ENCODE results near the gene CD300LG. TPM values are rescaled to one million over a fixed set of nuclear protein-coding genes. Genes with fewer than 3 reads are reported as not detected.
"Not testable (repeated sequence)": the region's sequence is repeated elsewhere in the genome, so short reads cannot be mapped to it uniquely, and the experiment has no call there.

CD300LG gene
- total RNA-seq, 4 donors from 2014 or later: 35.2 to 382 (median 96.5) TPM

DNA sequence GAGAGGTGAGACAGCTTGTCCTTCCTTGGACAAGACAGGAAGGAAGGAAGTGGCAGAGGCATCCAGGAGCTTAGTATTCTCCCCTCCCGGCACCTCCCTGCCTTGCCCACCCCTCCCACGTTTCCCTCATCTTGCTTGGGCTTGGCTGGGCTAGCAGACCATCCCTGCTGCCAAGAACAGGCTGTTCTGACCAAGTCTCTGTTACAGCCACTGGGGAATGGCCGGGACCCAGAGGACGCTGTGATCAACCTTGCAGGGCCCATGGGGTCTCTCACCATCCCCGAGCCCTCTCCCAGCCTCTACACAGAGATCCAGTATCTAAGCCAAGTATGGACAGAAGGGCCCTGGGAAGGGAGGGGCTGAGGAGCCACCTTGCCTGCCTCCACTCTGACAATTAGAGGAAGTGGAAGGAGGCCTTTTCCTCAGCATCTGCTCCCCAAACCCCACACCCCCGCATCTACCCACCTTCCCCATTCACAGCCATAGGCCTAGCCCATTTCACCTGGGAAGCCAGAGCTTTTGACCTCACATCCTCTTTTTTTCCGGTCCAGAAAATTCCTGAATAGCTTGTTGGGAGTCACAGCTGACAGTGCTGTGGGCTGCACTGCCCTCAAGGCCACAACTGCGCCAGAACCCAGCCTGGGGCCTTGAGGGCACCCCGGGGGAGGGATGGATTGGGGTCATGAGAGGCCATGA is 14.1 kb downstream of the CD300LG start:
- no peak for DNase-seq (ENCODE audit: low spot score)
- TF ChIP-seq, protein P1, sequence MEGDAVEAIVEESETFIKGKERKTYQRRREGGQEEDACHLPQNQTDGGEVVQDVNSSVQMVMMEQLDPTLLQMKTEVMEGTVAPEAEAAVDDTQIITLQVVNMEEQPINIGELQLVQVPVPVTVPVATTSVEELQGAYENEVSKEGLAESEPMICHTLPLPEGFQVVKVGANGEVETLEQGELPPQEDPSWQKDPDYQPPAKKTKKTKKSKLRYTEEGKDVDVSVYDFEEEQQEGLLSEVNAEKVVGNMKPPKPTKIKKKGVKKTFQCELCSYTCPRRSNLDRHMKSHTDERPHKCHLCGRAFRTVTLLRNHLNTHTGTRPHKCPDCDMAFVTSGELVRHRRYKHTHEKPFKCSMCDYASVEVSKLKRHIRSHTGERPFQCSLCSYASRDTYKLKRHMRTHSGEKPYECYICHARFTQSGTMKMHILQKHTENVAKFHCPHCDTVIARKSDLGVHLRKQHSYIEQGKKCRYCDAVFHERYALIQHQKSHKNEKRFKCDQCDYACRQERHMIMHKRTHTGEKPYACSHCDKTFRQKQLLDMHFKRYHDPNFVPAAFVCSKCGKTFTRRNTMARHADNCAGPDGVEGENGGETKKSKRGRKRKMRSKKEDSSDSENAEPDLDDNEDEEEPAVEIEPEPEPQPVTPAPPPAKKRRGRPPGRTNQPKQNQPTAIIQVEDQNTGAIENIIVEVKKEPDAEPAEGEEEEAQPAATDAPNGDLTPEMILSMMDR (IDR thresholded peaks at IDR 0.05): no peak
- ATAC-seq (ENCODE audit: low FRiP score): no peak

DNA sequence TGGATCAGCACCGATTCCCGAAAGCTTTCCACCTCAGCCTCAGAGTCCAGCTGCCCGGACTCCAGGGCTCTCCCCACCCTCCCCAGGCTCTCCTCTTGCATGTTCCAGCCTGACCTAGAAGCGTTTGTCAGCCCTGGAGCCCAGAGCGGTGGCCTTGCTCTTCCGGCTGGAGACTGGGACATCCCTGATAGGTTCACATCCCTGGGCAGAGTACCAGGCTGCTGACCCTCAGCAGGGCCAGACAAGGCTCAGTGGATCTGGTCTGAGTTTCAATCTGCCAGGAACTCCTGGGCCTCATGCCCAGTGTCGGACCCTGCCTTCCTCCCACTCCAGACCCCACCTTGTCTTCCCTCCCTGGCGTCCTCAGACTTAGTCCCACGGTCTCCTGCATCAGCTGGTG is 15.0 kb downstream of the CD300LG start:
- DNase-seq (ENCODE audit: low spot score) (no peak), ATAC-seq (ENCODE audit: low FRiP score) (no peak)
- TF ChIP-seq, protein P1 (IDR thresholded peaks at IDR 0.05): no peak

- DNase-seq (ENCODE audit: low spot score): no peak
- ATAC-seq (ENCODE audit: low FRiP score): no peak
- TF ChIP-seq, protein P1 (IDR thresholded peaks at IDR 0.05): no peak
These were observed 17.4 kb downstream of the CD300LG start for GRCh38 chr17:43864161-43864984.

GRCh38 chr17:43868226-43868994 is 21.4 kb downstream of the CD300LG start:
- ATAC-seq (ENCODE audit: low FRiP score) (no peak), DNase-seq (ENCODE audit: low spot score) (no peak)
- TF ChIP-seq, protein P1 (IDR thresholded peaks at IDR 0.05): no peak

DNA sequence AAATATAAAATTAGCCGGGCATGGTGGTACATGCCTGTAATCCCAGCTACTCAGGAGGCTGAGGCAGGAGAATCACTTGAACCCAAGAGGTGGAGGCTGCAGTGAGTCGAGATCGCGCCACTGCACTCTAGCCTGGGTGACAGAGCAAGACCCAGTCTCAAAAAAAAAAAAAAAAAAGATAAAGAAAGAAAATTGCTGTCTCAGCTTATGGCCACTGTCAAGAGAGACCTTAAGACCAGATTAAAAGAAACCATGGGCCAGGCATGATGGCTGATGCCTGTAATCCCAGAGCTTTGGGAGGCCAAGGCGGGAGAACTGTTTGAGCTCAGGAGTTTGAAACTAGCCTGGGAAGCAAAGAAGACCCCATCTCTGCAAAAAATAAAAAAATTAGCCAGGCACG is 22.1 kb downstream of the CD300LG start:
- not testable (repeated sequence) for ATAC-seq (ENCODE audit: low FRiP score); DNase-seq (ENCODE audit: low spot score)

- ATAC-seq (ENCODE audit: low FRiP score): no peak
- no peak for DNase-seq (ENCODE audit: low spot score)
- TF ChIP-seq, protein P1 (IDR thresholded peaks at IDR 0.05): no peak
These were observed 25.1 kb downstream of the CD300LG start for GRCh38 chr17:43871946-43872690.
